ENCODE data around the gene MGAT4C.

- TF ChIP-seq TAF1 (IDR thresholded peaks at IDR 0.05; ENCODE audit: borderline replicate concordance, low read depth, low read length) (no peak), NRF1 (IDR thresholded peaks at IDR 0.05; ENCODE audit: low read depth, low read length) (no peak), CTCF (IDR thresholded peaks at IDR 0.05) (no peak; the same call in 1 of the 2 replicates), CHD2 (IDR thresholded peaks at IDR 0.05; ENCODE audit: low read length, partially characterized antibody) (no peak), POLR2AphosphoS5 (IDR thresholded peaks at IDR 0.05; ENCODE audit: low read depth, low read length) (no peak)
Measured at GRCh38 chr12:86186449-86186848, 69.7 kb downstream of the MGAT4C start.
